Measurements from ENCODE around the gene BRSK2. TPM values are rescaled to one million over a fixed set of nuclear protein-coding genes. Genes with fewer than 3 reads are reported as not detected.

Gene BRSK2
- total RNA-seq, 1 experiment from 2014 or later, result 0.55 TPM

DNA sequence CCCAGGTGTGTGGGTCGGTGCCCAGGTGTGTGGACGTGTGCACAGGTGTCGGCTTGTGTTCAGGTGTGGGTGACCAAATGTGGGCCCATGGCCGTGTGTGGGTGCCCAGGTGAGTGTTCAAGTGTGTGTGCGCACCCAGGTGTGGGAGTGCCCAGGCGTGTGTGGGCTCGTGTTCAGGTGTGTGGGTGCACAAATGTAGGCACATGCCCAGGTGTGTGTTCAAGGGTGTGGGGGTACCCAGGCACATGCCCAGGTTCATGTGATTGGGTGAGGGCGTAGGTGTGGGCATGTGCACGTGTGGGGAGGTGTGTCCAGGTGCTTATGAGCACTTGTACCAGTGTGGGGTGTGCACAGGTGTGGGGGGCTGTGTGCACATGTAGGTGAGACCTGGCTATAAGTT, 54.0 kb downstream of the BRSK2 start:
- no peak for DNase-seq (ENCODE audit: low read depth in 1 of 2, low spot score in 2 of 2)
- H3K9me3 ChIP-seq (replicated peaks), result no peaks in the 10 kb centered on the region
- H3K27me3 ChIP-seq (replicated peaks), result no peaks in the 10 kb centered on the region
- no peaks in the 10 kb centered on the region for H3K4me1 ChIP-seq (replicated peaks)
- H3K27ac ChIP-seq, result no peak overlapping the region
- H3K4me3 ChIP-seq, result no peak overlapping the region
- H3K36me3 ChIP-seq, result no peaks in the 10 kb centered on the region

DNA sequence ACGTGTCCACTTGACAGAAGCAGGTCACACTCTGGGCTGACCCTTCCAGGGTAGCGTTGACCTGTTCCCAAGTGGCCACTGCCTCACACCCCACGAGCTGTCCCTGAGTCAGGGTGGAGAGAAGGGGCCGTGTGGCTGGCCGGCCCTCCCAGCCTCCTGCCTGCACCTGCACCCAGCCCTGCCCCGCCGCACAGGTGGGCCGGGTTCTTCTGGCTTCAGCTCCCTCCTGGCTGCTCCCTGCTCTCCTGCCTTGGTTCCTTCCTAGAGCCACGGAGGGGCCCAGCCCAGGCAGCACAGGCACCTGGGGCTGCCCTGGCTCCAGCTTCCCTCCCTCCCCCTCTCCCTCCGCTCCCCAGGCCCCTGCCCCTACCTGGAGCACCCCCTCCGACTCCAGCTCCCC, 54.6 kb downstream of the BRSK2 start:
- Histone ChIP-seq H3K27ac (no peak overlapping the region), H3K36me3 (no peaks in the 10 kb centered on the region), H3K27me3 (replicated peaks) (no peaks in the 10 kb centered on the region), H3K9me3 (replicated peaks) (no peaks in the 10 kb centered on the region), H3K4me3 (no peak overlapping the region), H3K4me1 (replicated peaks) (no peaks in the 10 kb centered on the region)
- no peak for DNase-seq (ENCODE audit: low read depth in 1 of 2, low spot score in 2 of 2)

DNA sequence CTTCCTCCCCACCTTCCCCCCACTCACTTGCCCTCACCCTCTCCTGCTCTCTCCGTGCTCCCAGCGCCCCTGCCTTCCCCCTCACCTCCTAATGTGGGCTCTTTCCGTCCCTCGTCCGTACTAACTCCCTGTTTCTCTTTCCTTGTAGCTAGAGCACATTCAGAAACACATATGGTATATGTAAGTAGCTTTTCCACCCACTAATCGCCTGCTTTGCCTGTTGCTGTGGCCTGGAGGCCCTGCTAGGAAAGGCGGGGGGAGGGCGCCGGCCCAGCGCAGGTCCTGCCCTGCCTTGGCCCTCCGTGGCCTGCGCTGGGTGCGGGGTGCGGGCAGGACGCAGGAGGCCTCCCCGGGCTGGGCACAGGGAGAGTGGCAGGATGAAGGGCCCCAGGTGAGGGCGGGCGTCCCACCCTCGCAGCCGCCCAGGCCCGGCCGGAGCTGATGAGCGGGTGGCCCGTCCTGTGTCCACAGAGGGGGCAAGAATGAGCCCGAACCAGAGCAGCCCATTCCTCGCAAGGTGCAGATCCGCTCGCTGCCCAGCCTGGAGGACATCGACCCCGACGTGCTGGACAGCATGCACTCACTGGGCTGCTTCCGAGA, 55.2 kb downstream of the BRSK2 start:
- Histone ChIP-seq H3K9me3 (replicated peaks) (no peaks in the 10 kb centered on the region), H3K4me1 (replicated peaks) (no peaks in the 10 kb centered on the region), H3K27ac (no peak overlapping the region), H3K27me3 (replicated peaks) (no peaks in the 10 kb centered on the region), H3K36me3 (no peaks in the 10 kb centered on the region), H3K4me3 (no peak overlapping the region)
- no peak for DNase-seq (ENCODE audit: low read depth in 1 of 2, low spot score in 2 of 2)

DNA sequence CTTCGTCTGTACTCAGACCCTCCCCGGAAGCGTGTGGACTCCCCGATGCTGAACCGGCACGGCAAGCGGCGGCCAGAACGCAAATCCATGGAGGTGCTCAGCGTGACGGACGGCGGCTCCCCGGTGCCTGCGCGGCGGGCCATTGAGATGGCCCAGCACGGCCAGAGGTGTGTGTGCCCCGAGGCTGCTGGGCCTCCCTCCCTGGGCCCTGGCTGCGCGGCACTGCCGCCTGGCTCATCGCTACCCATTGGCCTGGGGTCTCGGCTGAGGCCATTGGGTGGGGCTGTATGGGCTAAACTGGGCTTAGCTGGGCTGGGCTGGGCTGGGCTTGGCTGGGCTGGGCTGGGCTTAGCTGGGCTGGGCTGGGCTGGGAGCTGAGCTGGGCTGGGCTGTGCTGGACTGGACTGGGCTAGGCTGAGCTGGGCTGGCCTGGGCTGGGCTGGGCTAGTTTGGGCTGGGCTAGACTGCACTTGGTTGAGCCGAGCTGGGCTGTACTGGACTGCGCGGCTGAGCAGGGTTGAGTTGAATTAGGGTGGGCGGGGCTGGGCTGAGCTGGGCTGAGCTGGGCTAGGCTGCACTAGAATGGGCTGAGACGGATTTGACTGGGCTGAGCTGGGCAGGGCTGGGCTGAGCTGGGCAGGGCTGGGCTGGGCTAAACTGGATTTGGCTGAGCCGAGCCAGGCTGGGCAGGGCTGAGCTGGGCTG, 56.2 kb downstream of the BRSK2 start:
- H3K27ac ChIP-seq, result no peak overlapping the region
- no peaks in the 10 kb centered on the region for H3K36me3 ChIP-seq
- no peaks in the 10 kb centered on the region for H3K9me3 ChIP-seq (replicated peaks)
- no peak overlapping the region for H3K4me3 ChIP-seq
- no peak for DNase-seq (ENCODE audit: low read depth in 1 of 2, low spot score in 2 of 2)
- H3K4me1 ChIP-seq (replicated peaks), result no peaks in the 10 kb centered on the region
- no peaks in the 10 kb centered on the region for H3K27me3 ChIP-seq (replicated peaks)

DNA sequence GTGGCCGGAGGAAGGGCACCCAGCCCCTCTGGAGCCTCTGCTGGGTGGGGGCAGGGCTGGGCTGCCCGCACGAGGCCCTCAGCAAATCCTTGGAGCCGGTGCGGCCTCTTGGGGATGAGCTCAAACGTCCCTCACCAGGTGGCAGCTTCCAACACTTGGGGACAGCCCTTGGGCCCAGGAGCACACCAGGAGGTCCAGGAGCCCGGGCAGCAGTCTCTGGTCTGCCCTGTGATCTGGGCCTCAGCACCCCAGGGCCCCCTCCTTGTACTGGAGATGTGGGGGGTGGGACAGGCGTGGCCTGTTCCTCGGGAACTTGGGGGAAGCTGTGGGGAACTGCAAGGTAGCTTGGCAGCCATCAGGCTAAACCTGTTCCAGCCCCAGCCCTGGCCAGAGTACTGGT, 56.9 kb downstream of the BRSK2 start:
- Histone ChIP-seq H3K36me3 (no peaks in the 10 kb centered on the region), H3K27me3 (replicated peaks) (no peaks in the 10 kb centered on the region), H3K4me1 (replicated peaks) (no peaks in the 10 kb centered on the region), H3K4me3 (no peak overlapping the region), H3K9me3 (replicated peaks) (no peaks in the 10 kb centered on the region), H3K27ac (no peak overlapping the region)
- DNase-seq (ENCODE audit: low read depth in 1 of 2, low spot score in 2 of 2), result no peak

DNA sequence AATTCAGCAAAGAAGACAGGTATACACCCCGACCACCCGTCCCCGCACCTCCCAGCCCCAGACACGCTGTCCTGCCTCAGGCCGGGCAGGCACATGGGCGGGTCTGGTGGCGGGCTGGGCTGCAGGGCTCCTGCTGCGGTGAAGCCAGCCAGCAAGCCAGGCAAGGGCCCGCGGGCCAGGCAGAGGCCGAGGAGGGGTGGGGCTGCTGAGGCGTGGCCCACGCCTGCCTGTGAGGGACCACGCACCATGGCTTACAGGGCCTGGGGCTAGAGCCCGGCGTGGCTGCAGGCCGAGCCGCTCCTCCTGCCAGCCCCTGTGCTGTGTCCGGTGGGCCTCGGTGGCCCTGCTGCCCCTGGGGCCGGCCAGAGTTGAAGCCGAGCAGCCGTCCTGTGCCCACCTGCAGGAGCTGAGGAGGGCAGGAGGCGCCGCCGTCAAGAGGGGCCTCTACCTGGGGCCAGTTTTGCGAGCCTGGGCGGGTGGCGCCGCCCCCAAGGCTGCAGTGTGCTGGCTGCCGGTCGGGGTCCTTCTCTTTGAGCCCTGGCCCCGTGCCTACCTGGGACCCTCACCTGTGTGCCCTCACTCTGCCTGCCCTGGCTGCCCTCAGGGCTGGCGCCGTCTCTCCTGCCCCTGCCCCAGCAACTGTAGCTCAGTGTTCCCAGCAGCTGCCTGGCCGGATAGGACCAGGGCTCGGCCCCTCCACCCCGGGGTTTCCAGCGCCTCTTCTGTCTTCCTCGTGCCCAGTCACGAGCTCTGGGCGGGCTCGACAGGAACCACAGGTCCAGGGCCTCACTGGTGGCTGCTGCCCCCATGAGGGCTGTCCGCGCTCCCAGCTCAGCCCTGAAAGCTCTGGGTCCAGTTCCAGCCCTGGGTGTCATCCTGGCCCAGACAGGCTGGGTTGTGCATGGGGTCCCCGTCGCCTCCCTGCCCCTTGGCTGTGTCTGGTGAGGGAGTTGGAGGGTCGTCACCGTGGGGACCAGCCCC, 58.4 kb downstream of the BRSK2 start:
- H3K4me1 ChIP-seq (replicated peaks), result no peaks in the 10 kb centered on the region
- H3K36me3 ChIP-seq, result no peaks in the 10 kb centered on the region
- H3K9me3 ChIP-seq (replicated peaks), result no peaks in the 10 kb centered on the region
- no peak for DNase-seq (ENCODE audit: low read depth in 1 of 2, low spot score in 2 of 2)
- H3K4me3 ChIP-seq, result no peak overlapping the region
- no peaks in the 10 kb centered on the region for H3K27me3 ChIP-seq (replicated peaks)
- H3K27ac ChIP-seq, result no peak overlapping the region

DNA sequence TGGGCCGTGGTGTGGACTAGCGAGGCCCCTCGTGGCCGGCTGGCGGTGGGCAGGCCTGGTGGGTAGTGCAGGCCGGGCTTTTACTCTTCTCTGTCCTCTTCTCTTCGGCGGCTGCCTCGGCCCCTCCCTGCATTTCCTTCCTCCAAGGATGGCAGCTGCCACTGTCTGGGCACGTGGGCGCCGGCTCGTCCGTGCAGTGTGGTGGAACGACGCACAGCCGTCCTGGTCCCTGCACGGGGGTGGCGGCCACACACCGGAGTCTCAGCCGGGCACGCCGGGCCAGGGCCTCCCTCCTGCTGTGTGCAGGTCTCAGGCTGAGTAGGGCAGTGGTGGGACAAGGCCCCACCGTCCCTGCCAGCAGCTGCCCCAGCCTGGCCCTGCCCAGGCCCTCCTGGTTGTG, 59.1 kb downstream of the BRSK2 start:
- no peaks in the 10 kb centered on the region for H3K27me3 ChIP-seq (replicated peaks)
- DNase-seq (ENCODE audit: low read depth in 1 of 2, low spot score in 2 of 2), result no peak
- H3K9me3 ChIP-seq (replicated peaks), result no peaks in the 10 kb centered on the region
- no peaks in the 10 kb centered on the region for H3K36me3 ChIP-seq
- no peak overlapping the region for H3K27ac ChIP-seq
- H3K4me1 ChIP-seq (replicated peaks), result no peaks in the 10 kb centered on the region
- no peak overlapping the region for H3K4me3 ChIP-seq

DNA sequence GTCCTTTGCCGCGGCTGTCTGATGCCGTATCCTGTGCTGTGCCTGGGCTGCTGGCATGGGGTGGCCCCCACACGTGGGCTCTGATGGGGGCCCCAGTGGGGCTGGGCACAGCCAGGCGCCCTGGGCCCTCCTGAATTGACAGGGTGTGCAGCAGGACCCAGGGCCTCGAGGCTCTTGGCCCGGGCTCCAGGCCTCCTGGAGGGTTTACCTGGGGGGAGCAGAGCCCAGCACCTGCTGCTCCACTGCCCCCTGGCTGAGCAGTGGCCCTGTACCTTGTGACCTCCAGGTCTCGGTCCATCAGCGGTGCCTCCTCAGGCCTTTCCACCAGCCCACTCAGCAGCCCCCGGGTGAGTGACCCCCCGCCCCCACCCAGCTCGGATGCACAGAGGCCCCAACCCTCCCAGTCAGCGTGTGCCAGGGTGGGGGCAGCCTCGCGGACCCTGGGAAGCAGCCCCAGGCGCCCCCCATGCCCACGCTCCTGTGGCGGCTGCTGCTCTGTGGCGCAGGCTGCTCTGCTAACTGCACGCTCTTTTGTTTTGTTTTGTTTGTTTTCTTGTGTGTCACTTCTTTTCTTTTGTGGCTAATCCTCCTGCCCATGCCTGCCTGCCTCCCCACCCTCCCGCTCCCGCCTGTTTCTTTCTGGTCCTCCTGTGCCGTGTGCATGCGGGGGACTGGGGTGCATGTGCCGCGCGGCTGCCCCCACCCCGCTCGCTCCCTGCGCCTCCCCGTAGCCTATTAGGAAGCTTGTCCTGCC, 59.9 kb downstream of the BRSK2 start:
- Histone ChIP-seq H3K4me3 (no peak overlapping the region), H3K9me3 (replicated peaks) (no peaks in the 10 kb centered on the region), H3K27me3 (replicated peaks) (no peaks in the 10 kb centered on the region), H3K4me1 (replicated peaks) (no peaks in the 10 kb centered on the region), H3K36me3 (no peaks in the 10 kb centered on the region), H3K27ac (no peak overlapping the region)
- DNase-seq (ENCODE audit: low read depth in 1 of 2, low spot score in 2 of 2), result no peak

DNA sequence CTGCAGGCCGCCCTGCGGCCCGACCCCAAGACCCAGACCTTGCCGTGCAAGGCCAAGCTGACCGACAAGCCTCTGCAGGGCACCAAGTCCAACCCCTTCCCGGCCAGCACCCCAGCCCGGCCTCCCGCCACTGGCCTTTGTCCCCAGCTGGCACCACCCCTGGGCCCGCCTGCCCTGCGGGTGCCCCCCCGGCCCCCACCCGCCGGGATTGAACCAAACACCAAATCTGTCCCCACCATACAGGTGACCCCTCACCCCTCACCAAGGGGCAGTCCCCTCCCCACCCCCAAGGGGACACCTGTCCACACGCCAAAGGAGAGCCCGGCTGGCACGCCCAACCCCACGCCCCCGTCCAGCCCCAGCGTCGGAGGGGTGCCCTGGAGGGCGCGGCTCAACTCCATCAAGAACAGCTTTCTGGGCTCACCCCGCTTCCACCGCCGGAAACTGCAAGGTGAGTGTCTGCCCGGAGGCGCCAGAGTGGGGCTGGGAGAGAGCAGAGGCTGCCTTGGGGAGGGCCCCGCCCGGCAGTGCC, 60.7 kb downstream of the BRSK2 start:
- Histone ChIP-seq H3K4me1 (replicated peaks) (no peaks in the 10 kb centered on the region), H3K36me3 (no peaks in the 10 kb centered on the region), H3K27ac (no peak overlapping the region), H3K9me3 (replicated peaks) (no peaks in the 10 kb centered on the region), H3K4me3 (no peak overlapping the region), H3K27me3 (replicated peaks) (no peaks in the 10 kb centered on the region)
- DNase-seq (ENCODE audit: low read depth in 1 of 2, low spot score in 2 of 2), result no peak

DNA sequence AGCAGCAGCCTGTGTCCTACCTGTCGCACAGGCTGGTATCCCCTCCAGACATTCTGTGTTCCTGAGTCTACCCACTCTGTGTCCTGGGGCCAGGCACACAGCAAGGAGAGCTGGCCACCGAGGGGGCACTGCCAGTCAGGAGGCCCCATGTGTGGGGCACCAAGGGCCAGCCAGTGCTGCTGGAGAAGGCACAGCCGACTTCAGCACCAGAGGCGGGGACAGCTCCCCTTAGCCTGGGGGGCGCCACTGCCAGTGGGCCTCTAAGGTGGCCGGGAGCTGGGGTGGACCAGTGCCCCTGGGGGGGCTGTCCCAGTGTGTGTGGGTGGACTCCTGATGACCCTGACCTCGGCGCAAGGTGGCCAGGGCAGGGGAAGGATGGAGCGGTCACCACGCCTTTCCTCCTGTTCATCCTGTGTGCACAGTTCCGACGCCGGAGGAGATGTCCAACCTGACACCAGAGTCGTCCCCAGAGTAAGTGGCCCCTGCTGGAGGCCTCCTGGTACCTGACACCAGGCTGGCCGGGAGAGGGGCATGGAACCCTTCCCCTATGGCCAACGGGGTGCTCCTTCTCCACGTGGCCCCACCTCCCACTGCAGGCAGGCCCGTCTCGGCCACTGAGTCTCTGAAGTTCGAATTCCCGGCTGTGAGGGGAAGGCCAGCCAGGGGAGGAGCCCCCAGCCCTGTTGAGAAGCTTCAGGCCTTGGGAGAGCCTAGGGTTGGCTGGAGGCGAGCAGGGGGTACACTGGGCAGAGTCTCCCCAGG, 61.4 kb downstream of the BRSK2 start:
- no peak for DNase-seq (ENCODE audit: low read depth in 1 of 2, low spot score in 2 of 2)
- Histone ChIP-seq H3K9me3 (replicated peaks) (no peaks in the 10 kb centered on the region), H3K27ac (no peak overlapping the region), H3K4me3 (no peak overlapping the region), H3K4me1 (replicated peaks) (no peaks in the 10 kb centered on the region), H3K36me3 (no peaks in the 10 kb centered on the region), H3K27me3 (replicated peaks) (no peaks in the 10 kb centered on the region)

DNA sequence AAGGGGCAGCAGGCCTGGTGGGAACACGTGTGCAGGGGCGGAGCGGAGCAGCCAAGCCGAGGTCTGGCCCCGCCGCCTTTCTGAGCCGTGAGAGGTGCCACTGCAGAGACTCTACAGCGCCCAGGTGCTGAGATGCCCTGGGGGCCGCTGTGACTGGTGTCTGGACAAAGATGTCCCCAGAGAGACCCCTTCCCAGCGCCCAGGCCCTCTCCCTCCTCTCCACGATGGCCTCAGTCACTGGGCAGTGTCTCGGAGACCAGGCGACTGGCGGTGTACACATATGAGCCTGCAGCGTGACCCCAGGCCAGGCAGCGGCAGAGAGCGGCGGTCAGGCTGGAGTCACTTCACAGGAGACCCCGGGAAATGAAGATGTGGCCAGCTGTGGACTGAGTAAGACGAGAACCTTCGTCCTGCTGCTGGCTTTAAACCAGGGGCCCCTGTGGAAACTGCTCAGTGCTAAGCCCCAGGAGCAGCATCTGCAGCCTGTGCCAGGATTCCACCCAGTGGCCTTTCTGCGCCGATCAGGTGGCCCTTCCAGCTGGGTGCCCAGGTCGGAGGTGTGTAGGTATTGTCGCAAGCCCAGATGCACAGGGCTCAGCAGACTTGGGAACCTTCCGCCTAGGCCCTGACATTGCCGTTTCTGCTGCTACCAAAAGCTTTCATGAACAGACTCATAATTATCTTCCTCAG, 62.2 kb downstream of the BRSK2 start:
- Histone ChIP-seq H3K4me3 (no peak overlapping the region), H3K27ac (no peak overlapping the region), H3K36me3 (no peaks in the 10 kb centered on the region), H3K4me1 (replicated peaks) (no peaks in the 10 kb centered on the region), H3K27me3 (replicated peaks) (no peaks in the 10 kb centered on the region), H3K9me3 (replicated peaks) (no peaks in the 10 kb centered on the region)
- DNase-seq (ENCODE audit: low read depth in 1 of 2, low spot score in 2 of 2), result no peak

DNA sequence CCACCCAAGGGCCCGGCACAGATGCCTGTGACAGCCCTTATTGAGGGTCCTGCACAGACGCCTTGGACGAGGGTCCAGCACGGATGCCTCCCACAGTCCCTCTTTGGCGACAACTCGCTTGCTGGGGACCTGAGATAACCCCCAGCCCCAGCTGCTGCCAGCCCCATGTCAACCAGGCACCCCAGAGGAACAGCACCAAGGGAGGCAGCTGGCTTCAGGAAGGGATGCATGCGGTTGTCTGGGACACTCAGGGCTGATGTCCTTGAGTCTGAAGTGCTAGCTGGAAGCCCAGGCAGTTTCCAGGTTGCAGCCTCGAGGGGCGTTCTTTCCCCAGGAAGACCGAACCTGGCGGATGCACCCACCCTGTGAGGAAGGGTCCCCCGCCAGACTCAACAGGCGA, 63.0 kb downstream of the BRSK2 start:
- no peak overlapping the region for H3K27ac ChIP-seq
- no peaks in the 10 kb centered on the region for H3K4me1 ChIP-seq (replicated peaks)
- no peaks in the 10 kb centered on the region for H3K27me3 ChIP-seq (replicated peaks)
- H3K4me3 ChIP-seq, result no peak overlapping the region
- H3K9me3 ChIP-seq (replicated peaks), result no peaks in the 10 kb centered on the region
- no peaks in the 10 kb centered on the region for H3K36me3 ChIP-seq
- no peak for DNase-seq (ENCODE audit: low read depth in 1 of 2, low spot score in 2 of 2)

Measured in SJSA1 (cell line).